WTC11 (cell line): ENCODE results near the gene RNF125.

Experiments used
- CTCF ChIP-seq: fragments of 200-600 bp; IDR thresholded peaks from 2 replicates; pipeline ENCODE4 v1.8.0; 2022; ENCODE audit warnings: antibody characterized with exemption
- ERG ChIP-seq: fragments of 250-450 bp; sonication (Bioruptor Pico); IDR thresholded peaks from 2 replicates; pipeline ENCODE4 v1.8.0; 2021; ENCODE audit warnings: mild to moderate bottlenecking
- ETV6 ChIP-seq: sonication (generic); formaldehyde crosslinking; IDR thresholded peaks from 2 replicates; pipeline ENCODE4 v1.8.1; 2022; ENCODE audit warnings: mild to moderate bottlenecking, missing genetic modification reagents
- FOXP1 ChIP-seq: sonication (generic); formaldehyde crosslinking; IDR thresholded peaks from 2 replicates; pipeline ENCODE4 v1.8.0; 2022; ENCODE audit warnings: missing genetic modification reagents, mild to moderate bottlenecking, moderate library complexity, borderline replicate concordance
- MLX ChIP-seq: sonication (generic); formaldehyde crosslinking; IDR thresholded peaks from 2 replicates; pipeline ENCODE4 v1.8.1; 2023; ENCODE audit warnings: mild to moderate bottlenecking, missing genetic modification reagents, moderate library complexity
- NFE2L1 ChIP-seq: sonication (generic); formaldehyde crosslinking; IDR thresholded peaks from 2 replicates; pipeline ENCODE4 v1.8.1; 2023; ENCODE audit warnings: missing genetic modification reagents
- NFYB ChIP-seq: sonication (generic); formaldehyde crosslinking; conservative IDR thresholded peaks from 2 replicates; pipeline ENCODE4 v1.8.0; 2022; ENCODE audit warnings: low read depth, missing genetic modification reagents
- ZBTB43 ChIP-seq: sonication (generic); formaldehyde crosslinking; IDR thresholded peaks from 2 replicates; pipeline ENCODE4 v1.8.1; 2023; ENCODE audit warnings: mild to moderate bottlenecking, missing genetic modification reagents

- TF ChIP-seq ZBTB43: no peak
- no peak for TF ChIP-seq CTCF
- TF ChIP-seq NFYB (CRISPR knock-in tag): no peak
- TF ChIP-seq NFE2L1 (CRISPR knock-in tag): no peak
- TF ChIP-seq FOXP1 (CRISPR knock-in tag): peak; percentile 75; the same call in 1 of the 2 replicates
- no peak for TF ChIP-seq ERG (CRISPR knock-in tag)
- TF ChIP-seq MLX: 0 out of 2 replicates have a peak, but pooled peaks have one; percentile 67
- peak; percentile 81; the same call in 1 of the 2 replicates for TF ChIP-seq ETV6 (CRISPR knock-in tag)
Measured at GRCh38 chr18:32091724-32092421, 73.2 kb downstream of the RNF125 start, which contains the start of gene RNF138.
